Epithelial cell of proximal tubule (primary cell): ENCODE data around the gene HSH2D. TPM values are rescaled to one million over a fixed set of nuclear protein-coding genes. Genes with fewer than 3 reads are reported as not detected.
"Not testable (repeated sequence)": the region's sequence is repeated elsewhere in the genome, so short reads cannot be mapped to it uniquely, and the experiment has no call there.

ENCODE experiments used
- DNase-seq: peaks from one replicate; pipeline ENCODE4 v3.0.0-alpha.2; 2011; ENCODE audit warnings: low read depth
- H3K4me3 ChIP-seq: 2 replicates; pipeline ENCODE4 v1.5.1; 2011; ENCODE audit warnings: low read depth, mild to moderate bottlenecking, low read length
- CTCF ChIP-seq: conservative IDR thresholded peaks from 2 replicates; pipeline ENCODE4 v1.5.1; 2012; ENCODE audit warnings: low read depth, mild to moderate bottlenecking, low read length
- total RNA-seq: library from RNA; depleted of rRNA; stranded (reverse); fragments of >200 nt; gene quantifications from 2 replicates; pipeline ENCODE4 v1.2.3, GENCODE V29; 2015

The HSH2D gene
- total RNA-seq, 1 donor from 2014 or later, result 0.92 TPM

- no peak for TF ChIP-seq CTCF
- H3K4me3 ChIP-seq, result no peak overlapping the region
Measured at GRCh38 chr19:16113727-16114126, 29.8 kb upstream of the HSH2D start.

GRCh38 chr19:16115301-16116039, 28.0 kb upstream of the HSH2D start:
- no peak overlapping the region for H3K4me3 ChIP-seq
- DNase-seq, result no peak
- no peak for TF ChIP-seq CTCF

More at GRCh38 chr19:16113727-16114126, 29.8 kb upstream of the HSH2D start:
- no peak for DNase-seq

GRCh38 chr19:16116067-16116466, 27.4 kb upstream of the HSH2D start:
- no peak for TF ChIP-seq CTCF
- no peak for DNase-seq
- no peak overlapping the region for H3K4me3 ChIP-seq

- no peak overlapping the region for H3K4me3 ChIP-seq
- no peak for DNase-seq
- TF ChIP-seq CTCF, result no peak
Measured at GRCh38 chr19:16117594-16118033, 25.9 kb upstream of the HSH2D start.

GRCh38 chr19:16118489-16119033, 24.9 kb upstream of the HSH2D start:
- H3K4me3 ChIP-seq, result no peak overlapping the region
- DNase-seq, result no peak
- no peak for TF ChIP-seq CTCF

- not testable (repeated sequence) for H3K4me3 ChIP-seq, DNase-seq
Measured at GRCh38 chr19:16119075-16119857, 24.2 kb upstream of the HSH2D start.

GRCh38 chr19:16121141-16121540, 22.3 kb upstream of the HSH2D start:
- DNase-seq, result no peak
- H3K4me3 ChIP-seq, result no peak overlapping the region
- no peak for TF ChIP-seq CTCF
